Osteoblast (primary cell): ENCODE data around the gene RALBP1. TPM values are rescaled to one million over a fixed set of nuclear protein-coding genes. Genes with fewer than 3 reads are reported as not detected.
A peak's percentile ranks its signal among the peaks of the same experiment; 100 is the strongest.

Experiments used
- DNase-seq: peaks from one replicate; pipeline ENCODE4 v3.0.0; 2011; ENCODE audit warnings: low spot score, mixed read lengths; ENCODE audit not compliant: insufficient read length; ENCODE audit errors: missing footprints
- H2AFZ ChIP-seq: 2 replicates; pipeline ENCODE4 v1.6.0; 2011; ENCODE audit warnings: mild to moderate bottlenecking, low read length
- H3K27ac ChIP-seq: 2 replicates; pipeline ENCODE4 v1.5.1; 2011; ENCODE audit warnings: mild to moderate bottlenecking, low read depth, low read length, moderate library complexity
- H3K27me3 ChIP-seq: 2 replicates; pipeline ENCODE4 v1.6.0; 2012; ENCODE audit warnings: mild to moderate bottlenecking, control low read depth, inconsistent platforms, low read length, moderate library complexity; ENCODE audit not compliant: insufficient read depth
- H3K36me3 ChIP-seq: 2 replicates; pipeline ENCODE4 v1.5.1; 2011; ENCODE audit warnings: mild to moderate bottlenecking, low read length, control low read depth, moderate library complexity; ENCODE audit not compliant: insufficient read depth
- H3K4me1 ChIP-seq: 2 replicates; pipeline ENCODE4 v1.5.1; 2011; ENCODE audit warnings: mild to moderate bottlenecking, low read length, control low read depth, moderate library complexity; ENCODE audit not compliant: insufficient read depth
- H3K4me2 ChIP-seq: 2 replicates; pipeline ENCODE4 v1.6.0; 2011; ENCODE audit warnings: mild to moderate bottlenecking, low read length; ENCODE audit not compliant: insufficient read depth
- H3K4me3 ChIP-seq: fragments of 200-600 bp; sonication (generic); 3 replicates; pipeline ENCODE4 v1.5.1; 2012; ENCODE audit warnings: mild to moderate bottlenecking, low read length, inconsistent platforms; ENCODE audit not compliant: insufficient read depth
- H3K79me2 ChIP-seq: 2 replicates; pipeline ENCODE4 v1.6.0; 2012; ENCODE audit warnings: mild to moderate bottlenecking, low read length, control low read depth, inconsistent platforms; ENCODE audit not compliant: insufficient read depth
- H3K9me3 ChIP-seq: 2 replicates; pipeline ENCODE4 v1.5.1; 2011; ENCODE audit warnings: low read depth, low read length, control low read depth
- H4K20me1 ChIP-seq: 2 replicates; pipeline ENCODE4 v1.6.0; 2012; ENCODE audit warnings: mild to moderate bottlenecking, low read length, control low read depth; ENCODE audit not compliant: insufficient read depth
- CTCF ChIP-seq: IDR thresholded peaks from 2 replicates; pipeline ENCODE4 v1.5.1; 2011; ENCODE audit warnings: mild to moderate bottlenecking, low read depth, low read length, moderate library complexity; ENCODE audit errors: extremely low read depth
- total RNA-seq: library from RNA; depleted of rRNA; stranded (reverse); fragments of >200 nt; gene quantifications from 2 replicates; pipeline ENCODE4 v1.2.3, GENCODE V29; 2012

Gene RALBP1
- total RNA-seq, 1 donor = 90.8 TPM

DNA sequence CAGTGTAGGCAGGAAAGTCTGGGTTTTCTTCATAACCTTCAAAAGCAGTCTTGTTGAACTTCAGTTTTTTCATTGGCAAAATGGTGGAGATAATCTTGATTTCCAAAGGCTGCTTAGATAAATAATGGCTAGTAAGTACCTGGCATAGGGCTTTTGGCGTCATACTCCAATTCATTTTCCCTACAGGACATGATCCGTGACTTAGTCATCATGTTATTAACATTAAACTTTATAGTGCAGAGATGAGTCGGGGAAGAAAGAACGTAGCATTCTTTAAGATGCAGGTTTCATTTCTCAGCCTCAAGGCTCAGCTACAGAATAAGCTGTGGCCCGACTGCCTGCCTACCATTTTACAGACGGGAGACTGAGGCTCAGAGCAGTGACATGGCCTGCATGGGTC is 64.0 kb downstream of the RALBP1 start:
- Histone ChIP-seq H3K27me3 (no peaks in the 10 kb centered on the region), H3K27ac (peak overlapping the region; percentile 40), H3K9me3 (no peaks in the 10 kb centered on the region), H3K36me3 (peaks cover 14% of the 10 kb centered on the region), H3K4me3 (no peak overlapping the region), H4K20me1 (no peaks in the 10 kb centered on the region), H2AFZ (no peak overlapping the region), H3K79me2 (no peaks in the 10 kb centered on the region), H3K4me2 (peak overlapping the region; percentile 55), H3K4me1 (peaks cover 28% of the 10 kb centered on the region)
- DNase-seq = peak; percentile 93
- TF ChIP-seq CTCF = no peak

GRCh38 chr18:9539938-9540337 is 64.6 kb downstream of the RALBP1 start:
- TF ChIP-seq CTCF = no peak
- peak overlapping the region; percentile 40 for H3K27ac ChIP-seq
- DNase-seq = peak; percentile 80
- peaks cover 8% of the 10 kb centered on the region for H3K36me3 ChIP-seq
- H3K9me3 ChIP-seq = no peaks in the 10 kb centered on the region
- no peak overlapping the region for H3K4me3 ChIP-seq
- no peak overlapping the region for H3K4me2 ChIP-seq
- H4K20me1 ChIP-seq = peaks cover under 1% of the 10 kb centered on the region
- H3K27me3 ChIP-seq = no peaks in the 10 kb centered on the region
- H2AFZ ChIP-seq = no peak overlapping the region
- no peaks in the 10 kb centered on the region for H3K79me2 ChIP-seq
- peaks cover 25% of the 10 kb centered on the region for H3K4me1 ChIP-seq

DNA sequence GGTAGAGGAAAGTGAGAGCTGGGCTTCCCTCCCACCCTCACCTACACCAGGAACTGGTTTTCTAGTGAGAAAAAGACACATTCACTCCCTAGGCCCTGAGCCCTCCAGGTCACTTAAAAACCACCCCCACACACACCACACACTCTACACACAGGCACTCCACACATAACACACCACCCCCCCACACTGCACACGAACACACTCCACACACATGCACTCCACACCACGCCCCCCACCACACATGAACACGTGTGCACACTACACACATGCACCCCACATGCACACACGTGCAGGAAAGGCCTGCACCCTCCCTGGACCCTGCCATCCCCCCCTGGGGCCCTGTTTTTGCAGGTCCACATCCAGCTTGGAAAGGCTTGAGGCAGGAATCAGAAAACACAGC is 67.6 kb downstream of the RALBP1 start:
- H3K9me3 ChIP-seq = no peaks in the 10 kb centered on the region
- no peak for TF ChIP-seq CTCF
- H3K4me1 ChIP-seq = peaks cover 9% of the 10 kb centered on the region
- H3K27me3 ChIP-seq = no peaks in the 10 kb centered on the region
- peaks cover 27% of the 10 kb centered on the region for H3K36me3 ChIP-seq
- H3K79me2 ChIP-seq = no peaks in the 10 kb centered on the region
- no peak overlapping the region for H3K27ac ChIP-seq
- peak; percentile 59 for DNase-seq
- peaks cover 7% of the 10 kb centered on the region for H4K20me1 ChIP-seq
- no peak overlapping the region for H3K4me2 ChIP-seq
- no peak overlapping the region for H2AFZ ChIP-seq
- H3K4me3 ChIP-seq = no peak overlapping the region

DNA sequence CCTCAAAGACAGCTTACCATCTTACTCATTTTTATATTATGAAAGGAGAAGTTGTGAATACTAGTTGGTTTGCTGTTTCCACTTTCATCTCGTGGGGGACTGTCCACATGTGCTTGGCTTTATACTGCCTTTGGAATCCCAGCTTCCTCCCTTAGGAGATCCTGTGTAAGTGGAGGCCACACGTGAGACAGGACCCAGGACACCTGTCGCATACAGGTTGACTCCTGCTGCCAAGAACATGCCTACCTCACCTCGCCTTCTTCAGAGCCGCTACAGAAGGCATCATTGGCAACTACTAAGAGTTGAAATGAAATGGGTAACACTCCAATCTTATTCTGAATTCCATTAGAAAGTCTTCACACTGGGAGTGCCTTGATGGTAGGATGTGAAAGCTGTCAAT is 69.7 kb downstream of the RALBP1 start:
- H3K4me1 ChIP-seq = no peaks in the 10 kb centered on the region
- peaks cover 48% of the 10 kb centered on the region for H3K36me3 ChIP-seq
- no peaks in the 10 kb centered on the region for H3K9me3 ChIP-seq
- no peak overlapping the region for H3K4me2 ChIP-seq
- peak; percentile 29 for DNase-seq
- no peaks in the 10 kb centered on the region for H3K79me2 ChIP-seq
- H3K4me3 ChIP-seq = no peak overlapping the region
- no peak for TF ChIP-seq CTCF
- no peaks in the 10 kb centered on the region for H3K27me3 ChIP-seq
- peaks cover 7% of the 10 kb centered on the region for H4K20me1 ChIP-seq
- H2AFZ ChIP-seq = no peak overlapping the region
- H3K27ac ChIP-seq = no peak overlapping the region
